HEK293T (cell line): ENCODE measurements around the gene IGF1R.

Experiments
- BHLHE40 ChIP-seq: fragments of 450-650 bp; IDR thresholded peaks from 2 replicates; pipeline ENCODE4 v1.6.1; 2016; ENCODE audit warnings: mild to moderate bottlenecking, moderate library complexity, borderline replicate concordance
- SP1 ChIP-seq: fragments of 450-650 bp; IDR thresholded peaks from 2 replicates; pipeline ENCODE4 v1.6.1; 2017
- SUZ12 ChIP-seq: fragments of 450-650 bp; IDR thresholded peaks from 2 replicates; pipeline ENCODE4 v1.6.1; 2016; ENCODE audit warnings: mild to moderate bottlenecking

DNA sequence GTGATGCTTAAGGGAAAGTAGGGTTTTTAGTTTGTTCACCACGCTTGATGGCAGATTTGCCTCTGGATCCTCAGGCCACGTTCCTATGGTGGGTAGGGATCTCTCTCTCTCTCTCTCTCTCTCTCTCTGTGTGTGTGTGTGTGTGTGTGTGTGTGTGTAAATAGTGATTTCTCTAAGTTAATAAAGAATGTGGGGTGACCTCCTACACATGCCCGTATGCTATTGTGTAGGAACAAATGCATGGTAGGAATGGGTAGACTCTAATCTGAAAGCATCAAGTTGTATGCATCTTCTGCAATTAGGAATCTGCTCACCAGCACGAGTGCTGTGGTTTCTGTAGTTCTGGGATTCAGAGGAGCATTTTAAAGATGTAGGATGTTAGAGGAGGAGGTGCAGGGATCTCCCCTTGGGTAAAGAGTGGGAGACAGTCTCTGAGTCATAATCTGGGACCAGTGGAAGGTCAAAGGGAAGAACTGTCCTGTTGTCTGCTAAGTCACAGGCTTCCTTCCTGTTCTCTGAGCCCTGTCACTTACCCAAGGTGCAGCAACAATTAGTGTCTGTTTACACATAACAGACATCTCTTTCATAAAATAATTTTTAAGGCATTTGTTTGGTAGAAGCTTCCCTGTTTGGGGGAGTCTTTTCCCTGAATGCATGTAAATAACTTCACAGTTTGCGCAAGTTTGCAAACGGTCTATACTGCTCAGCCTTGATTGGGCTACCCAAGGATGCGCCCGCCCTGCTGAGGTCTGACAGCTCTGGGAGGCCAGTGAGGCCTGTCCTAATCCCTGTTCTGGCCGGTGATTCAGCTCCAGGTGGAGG, 139.8 kb downstream of the IGF1R start:
- no peak for TF ChIP-seq SUZ12
- TF ChIP-seq SP1: no peak
- no peak for TF ChIP-seq BHLHE40
